Measurements from ENCODE around the gene CYP26A1.

The CYP26A1 gene, protein sequence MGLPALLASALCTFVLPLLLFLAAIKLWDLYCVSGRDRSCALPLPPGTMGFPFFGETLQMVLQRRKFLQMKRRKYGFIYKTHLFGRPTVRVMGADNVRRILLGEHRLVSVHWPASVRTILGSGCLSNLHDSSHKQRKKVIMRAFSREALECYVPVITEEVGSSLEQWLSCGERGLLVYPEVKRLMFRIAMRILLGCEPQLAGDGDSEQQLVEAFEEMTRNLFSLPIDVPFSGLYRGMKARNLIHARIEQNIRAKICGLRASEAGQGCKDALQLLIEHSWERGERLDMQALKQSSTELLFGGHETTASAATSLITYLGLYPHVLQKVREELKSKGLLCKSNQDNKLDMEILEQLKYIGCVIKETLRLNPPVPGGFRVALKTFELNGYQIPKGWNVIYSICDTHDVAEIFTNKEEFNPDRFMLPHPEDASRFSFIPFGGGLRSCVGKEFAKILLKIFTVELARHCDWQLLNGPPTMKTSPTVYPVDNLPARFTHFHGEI

DNA sequence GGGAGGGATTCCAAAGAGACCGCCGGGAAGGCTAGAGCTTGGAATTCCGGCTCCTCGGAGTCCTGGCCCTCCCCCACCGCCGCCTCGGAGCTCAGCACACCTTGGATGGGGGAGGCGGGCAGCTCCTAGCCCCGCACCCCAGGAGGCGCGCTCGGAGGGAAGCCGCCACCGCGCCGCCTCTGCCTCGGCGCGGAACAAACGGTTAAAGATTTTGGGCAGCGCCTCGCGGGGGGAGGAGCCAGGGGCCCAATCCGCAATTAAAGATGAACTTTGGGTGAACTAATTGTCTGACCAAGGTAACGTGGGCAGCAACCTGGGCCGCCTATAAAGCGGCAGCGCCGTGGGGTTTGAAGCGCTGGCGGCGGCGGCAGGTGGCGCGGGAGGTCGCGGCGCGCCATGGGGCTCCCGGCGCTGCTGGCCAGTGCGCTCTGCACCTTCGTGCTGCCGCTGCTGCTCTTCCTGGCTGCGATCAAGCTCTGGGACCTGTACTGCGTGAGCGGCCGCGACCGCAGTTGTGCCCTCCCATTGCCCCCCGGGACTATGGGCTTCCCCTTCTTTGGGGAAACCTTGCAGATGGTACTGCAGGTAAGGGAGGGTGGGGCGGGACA is at the start of gene CYP26A1:
Gene CYP26A1 (plus strand): TSS at position 355 of the 608 bp plus-strand sequence. CDS start 42 bp downstream, at position 397.
- TF ChIP-seq, protein P1, sequence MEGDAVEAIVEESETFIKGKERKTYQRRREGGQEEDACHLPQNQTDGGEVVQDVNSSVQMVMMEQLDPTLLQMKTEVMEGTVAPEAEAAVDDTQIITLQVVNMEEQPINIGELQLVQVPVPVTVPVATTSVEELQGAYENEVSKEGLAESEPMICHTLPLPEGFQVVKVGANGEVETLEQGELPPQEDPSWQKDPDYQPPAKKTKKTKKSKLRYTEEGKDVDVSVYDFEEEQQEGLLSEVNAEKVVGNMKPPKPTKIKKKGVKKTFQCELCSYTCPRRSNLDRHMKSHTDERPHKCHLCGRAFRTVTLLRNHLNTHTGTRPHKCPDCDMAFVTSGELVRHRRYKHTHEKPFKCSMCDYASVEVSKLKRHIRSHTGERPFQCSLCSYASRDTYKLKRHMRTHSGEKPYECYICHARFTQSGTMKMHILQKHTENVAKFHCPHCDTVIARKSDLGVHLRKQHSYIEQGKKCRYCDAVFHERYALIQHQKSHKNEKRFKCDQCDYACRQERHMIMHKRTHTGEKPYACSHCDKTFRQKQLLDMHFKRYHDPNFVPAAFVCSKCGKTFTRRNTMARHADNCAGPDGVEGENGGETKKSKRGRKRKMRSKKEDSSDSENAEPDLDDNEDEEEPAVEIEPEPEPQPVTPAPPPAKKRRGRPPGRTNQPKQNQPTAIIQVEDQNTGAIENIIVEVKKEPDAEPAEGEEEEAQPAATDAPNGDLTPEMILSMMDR (IDR thresholded peaks at IDR 0.05; ENCODE audit: low read depth, low read length): no peak
- H3K4me3 ChIP-seq (ENCODE audit: low read depth, low read length): peak within 1 kb of the TSS; percentile 22

GRCh38 chr10:93026072-93026471 is 47.6 kb upstream of the CYP26A1 start:
- no peak overlapping the region for H3K4me3 ChIP-seq (ENCODE audit: low read depth, low read length)
- TF ChIP-seq, protein P1 (IDR thresholded peaks at IDR 0.05; ENCODE audit: low read depth, low read length): no peak

DNA sequence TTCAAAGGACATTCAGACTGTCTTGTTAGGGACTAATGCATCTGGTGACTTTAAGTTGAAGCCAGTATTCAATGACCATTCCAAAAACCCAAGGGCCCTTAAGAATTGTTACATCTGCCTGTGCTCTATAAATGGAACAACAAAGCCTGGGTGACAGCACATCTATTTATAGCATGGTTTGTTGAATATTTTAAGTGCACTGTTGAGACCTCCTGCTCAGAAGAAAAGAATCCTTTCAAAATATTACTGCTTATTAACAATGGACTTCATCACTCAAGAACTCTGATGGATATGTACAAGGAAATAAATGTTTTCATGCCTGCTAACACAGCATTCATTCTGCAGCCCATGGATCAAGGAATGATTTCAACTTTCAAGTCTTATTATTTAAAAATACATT is 46.2 kb upstream of the CYP26A1 start:
- TF ChIP-seq, protein P1 (IDR thresholded peaks at IDR 0.05; ENCODE audit: low read depth, low read length): no peak
- no peak overlapping the region for H3K4me3 ChIP-seq (ENCODE audit: low read depth, low read length)

DNA sequence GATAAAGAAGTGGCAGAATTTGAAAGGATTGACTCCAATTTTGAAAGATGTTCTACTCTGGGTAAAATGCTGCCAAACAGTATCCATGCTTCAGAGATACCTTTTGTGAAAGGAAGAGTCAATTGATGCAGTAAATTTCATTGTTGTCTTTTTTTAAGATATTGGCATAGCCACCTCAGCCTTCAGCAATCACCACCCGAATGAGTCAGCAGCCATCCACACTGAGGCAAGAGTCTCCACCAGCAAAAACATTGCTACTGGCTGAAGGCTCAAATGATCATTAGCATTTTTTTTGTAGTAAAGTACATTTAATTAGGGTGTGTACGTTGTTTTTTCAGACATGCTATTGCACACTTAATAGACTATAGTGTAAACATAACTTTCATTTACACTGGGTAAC is 44.8 kb upstream of the CYP26A1 start:
- no peak overlapping the region for H3K4me3 ChIP-seq (ENCODE audit: low read depth, low read length)
- TF ChIP-seq, protein P1 (IDR thresholded peaks at IDR 0.05; ENCODE audit: low read depth, low read length): no peak

DNA sequence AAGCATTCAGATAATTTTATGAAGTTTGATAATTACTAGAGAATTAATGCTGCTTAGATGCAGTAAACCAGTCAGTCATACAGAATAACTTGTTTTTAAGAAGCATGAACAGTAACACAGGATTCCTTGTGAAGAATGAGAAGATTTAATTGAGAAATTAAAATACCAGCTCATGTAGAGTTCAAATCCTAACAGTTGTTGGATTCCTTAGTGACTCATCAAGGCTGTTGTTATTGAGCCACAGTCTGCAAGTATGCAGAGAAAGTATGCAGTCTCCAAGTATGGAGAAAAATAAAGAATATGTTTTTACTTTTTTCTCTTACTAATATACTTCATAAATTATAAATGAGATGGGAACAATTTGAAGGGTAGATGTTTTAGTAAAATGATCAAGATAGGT is 43.3 kb upstream of the CYP26A1 start:
- TF ChIP-seq, protein P1 (IDR thresholded peaks at IDR 0.05; ENCODE audit: low read depth, low read length): no peak

DNA sequence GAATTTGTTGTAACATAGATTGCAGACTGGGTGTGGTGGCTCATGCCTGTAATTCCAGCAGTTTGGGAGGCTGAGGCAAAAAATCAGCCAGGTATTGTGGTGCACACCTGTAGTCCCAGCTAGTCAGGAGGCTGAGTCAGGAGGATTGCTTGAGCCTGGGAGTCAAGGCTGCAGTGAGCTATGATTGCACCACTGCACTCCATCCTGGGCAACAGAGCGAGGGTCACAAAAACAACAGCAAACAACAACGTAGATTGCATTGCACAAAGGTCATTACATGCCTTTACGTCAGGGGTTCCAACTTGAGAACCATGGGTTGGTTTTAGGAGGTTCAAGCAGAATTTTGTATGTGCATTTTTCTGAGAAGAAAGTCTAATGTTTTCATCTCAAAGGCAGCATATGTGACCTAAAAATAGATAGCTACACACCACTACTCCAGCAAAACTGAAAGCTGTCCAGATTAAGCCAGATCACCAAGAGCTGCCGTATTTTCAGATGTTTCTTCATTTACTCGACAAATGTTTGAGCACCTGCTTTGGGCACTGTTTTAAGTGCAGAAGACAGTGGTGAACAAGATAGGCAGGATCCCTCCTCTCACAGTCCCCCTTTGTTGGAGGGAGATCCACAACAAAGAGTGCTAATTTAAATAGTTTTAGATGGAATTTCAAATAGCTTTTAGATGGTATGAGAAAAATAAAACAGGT is 41.4 kb upstream of the CYP26A1 start:
- H3K4me3 ChIP-seq (ENCODE audit: low read depth, low read length): no peak overlapping the region
- TF ChIP-seq, protein P1 (IDR thresholded peaks at IDR 0.05; ENCODE audit: low read depth, low read length): no peak

More for the DNA sequence above, 43.3 kb upstream of the CYP26A1 start:
- no peak overlapping the region for H3K4me3 ChIP-seq (ENCODE audit: low read depth, low read length)

Measured in WI38 (cell line).